AG09309 (cell line): Measurements from ENCODE around the gene GAPVD1.
A peak's percentile ranks its signal among the peaks of the same experiment; 100 is the strongest.

Experiments
- DNase-seq: peaks from one replicate; pipeline ENCODE4 v3.0.0-alpha.2; 2010; ENCODE audit warnings: low read depth
- H3K4me3 ChIP-seq: 2 replicates; pipeline ENCODE4 v1.5.1; 2011; ENCODE audit warnings: mild to moderate bottlenecking, low read depth, low read length, moderate library complexity; ENCODE audit not compliant: control insufficient read depth
- TF ChIP-seq, protein P1 (sequence below): IDR thresholded peaks from 2 replicates; pipeline ENCODE4 v1.5.1; 2011; ENCODE audit warnings: mild to moderate bottlenecking, low read depth, low read length, inconsistent platforms; ENCODE audit not compliant: insufficient read depth, control insufficient read depth; ENCODE audit errors: missing control alignments

The GAPVD1 gene

DNA sequence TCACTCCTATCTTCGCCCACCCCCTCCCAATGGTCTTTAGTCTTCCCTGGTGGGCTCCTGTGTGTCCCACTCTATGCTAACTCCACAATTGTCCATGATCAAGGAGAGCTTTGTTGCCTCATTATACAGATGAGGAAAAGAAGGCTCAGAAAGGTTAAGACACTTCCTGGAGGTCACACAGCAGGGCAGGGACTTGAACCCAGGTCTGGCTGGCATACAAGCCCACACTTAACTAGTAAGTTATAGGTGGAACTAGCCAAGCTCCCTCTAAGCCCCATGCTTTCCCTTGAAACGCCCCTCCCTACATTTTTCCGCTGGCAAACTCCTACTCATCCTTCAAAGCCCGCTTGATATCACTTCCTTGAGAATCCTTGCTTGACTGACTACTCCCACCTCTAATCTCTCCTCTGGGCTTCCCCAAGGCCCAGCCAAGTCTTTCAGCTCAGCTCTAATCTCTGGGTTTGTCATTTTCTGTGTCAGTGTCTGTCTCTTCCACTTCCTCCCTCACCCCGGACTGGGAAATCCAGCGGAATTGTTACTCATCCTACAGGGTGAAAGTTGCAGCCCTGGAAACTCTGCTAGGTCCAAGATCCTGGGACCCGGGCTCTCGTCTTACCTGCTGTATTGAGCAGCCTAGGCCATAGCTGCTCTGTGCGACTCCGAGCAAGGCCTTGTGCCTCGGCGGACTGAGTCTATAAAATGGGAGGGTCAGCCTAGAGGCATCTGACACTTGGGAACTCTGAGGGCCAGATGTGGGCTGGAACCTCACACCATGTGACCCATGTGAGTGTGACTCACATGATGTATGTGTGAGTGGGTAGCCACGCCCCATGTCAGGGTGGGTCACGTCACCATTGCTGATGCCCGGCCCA lies 144.5 kb downstream of the GAPVD1 start:
- no peak for DNase-seq
- H3K4me3 ChIP-seq: no peak overlapping the region
- TF ChIP-seq, protein P1, sequence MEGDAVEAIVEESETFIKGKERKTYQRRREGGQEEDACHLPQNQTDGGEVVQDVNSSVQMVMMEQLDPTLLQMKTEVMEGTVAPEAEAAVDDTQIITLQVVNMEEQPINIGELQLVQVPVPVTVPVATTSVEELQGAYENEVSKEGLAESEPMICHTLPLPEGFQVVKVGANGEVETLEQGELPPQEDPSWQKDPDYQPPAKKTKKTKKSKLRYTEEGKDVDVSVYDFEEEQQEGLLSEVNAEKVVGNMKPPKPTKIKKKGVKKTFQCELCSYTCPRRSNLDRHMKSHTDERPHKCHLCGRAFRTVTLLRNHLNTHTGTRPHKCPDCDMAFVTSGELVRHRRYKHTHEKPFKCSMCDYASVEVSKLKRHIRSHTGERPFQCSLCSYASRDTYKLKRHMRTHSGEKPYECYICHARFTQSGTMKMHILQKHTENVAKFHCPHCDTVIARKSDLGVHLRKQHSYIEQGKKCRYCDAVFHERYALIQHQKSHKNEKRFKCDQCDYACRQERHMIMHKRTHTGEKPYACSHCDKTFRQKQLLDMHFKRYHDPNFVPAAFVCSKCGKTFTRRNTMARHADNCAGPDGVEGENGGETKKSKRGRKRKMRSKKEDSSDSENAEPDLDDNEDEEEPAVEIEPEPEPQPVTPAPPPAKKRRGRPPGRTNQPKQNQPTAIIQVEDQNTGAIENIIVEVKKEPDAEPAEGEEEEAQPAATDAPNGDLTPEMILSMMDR: no peak

DNA sequence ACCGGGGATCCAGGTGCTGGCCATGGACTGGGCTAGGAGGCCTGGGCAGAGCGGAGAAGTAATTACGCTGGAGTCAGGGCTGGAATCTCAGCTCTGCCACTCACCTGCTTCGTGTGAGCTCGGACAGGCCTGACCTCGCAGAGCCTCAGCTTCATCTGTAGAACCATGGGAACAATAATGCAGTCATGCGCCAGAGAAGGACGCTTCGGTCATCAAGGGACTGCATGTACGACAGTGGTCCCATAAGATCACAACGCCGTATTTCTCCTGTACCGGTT lies 145.1 kb downstream of the GAPVD1 start:
- no peak for DNase-seq
- TF ChIP-seq, protein P1: no peak
- H3K4me3 ChIP-seq: no peak overlapping the region

DNA sequence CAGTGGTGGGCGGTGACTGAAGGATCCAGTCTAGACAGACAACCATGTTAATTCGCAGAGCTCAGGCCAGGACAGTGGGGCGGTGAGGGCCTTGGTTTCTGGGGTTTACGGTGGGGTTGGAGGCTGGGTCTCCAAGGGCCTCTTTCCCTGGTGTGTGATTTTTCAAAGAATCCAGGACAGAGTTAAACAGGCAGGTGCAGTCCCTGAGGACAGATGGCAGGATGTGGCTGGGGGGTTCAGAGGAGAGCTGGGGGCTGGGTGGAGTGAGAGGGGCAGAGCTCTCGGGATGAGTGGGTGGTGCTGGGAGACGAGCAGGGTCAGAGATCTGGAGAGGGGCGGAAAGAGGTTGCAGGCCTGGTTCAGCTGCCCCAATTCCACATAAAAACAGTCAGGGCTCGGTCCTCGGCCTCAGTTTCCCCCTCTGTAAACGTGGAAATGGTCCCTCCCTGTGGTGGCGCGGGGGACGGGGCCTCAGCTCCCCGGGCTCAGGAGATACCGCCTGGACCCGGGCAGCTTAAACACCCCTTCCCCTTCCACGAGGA lies 145.9 kb downstream of the GAPVD1 start:
- peak overlapping the region; percentile 58 for H3K4me3 ChIP-seq
- TF ChIP-seq, protein P1: no peak
- DNase-seq: no peak

DNA sequence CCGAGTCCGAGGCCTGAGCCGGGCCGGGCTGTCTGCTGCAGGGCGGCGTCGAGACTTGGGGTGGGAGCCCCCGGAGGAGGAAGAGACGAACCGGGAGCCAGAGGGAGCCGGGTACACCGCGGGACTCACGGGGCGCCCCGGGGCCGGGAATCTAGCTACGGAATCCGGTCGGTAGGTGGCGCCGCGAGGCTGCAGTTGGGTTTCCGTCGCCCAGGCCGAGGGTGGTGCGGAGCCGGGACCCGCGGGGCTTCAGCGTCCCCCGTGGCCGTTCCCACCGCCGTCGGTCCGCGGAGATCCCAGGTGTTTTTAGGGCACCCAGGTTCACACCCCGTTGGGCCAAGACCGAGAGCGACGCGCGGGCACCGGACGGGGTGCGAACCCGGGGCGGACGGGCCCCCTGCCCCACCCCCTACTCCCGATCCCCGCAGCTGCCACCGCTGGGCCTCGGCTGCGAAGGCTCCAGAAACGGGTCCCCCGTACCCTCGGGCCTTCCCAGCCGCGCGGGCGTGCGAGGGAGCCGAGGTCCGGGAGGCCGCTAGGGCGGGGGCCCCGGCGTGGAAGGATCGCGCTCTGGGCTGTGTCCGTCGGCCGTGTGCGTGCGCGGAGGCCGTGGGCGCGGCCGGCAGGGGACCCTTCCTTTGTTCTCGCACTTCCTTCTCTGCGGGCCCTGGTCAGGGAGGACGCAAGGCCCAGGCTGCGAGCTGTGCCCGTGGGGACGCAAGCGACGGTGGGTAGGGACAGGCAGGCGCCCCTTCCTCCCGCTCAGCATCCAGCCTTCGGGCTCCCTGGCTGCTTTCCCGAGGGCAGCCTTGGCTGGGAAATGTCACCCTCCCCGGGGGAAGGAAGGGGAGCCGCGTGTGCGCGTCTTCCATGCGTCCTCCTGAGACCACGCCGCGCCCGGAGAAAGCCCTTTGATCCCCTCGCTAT lies 146.6 kb downstream of the GAPVD1 start:
- H3K4me3 ChIP-seq: peak overlapping the region; percentile 58
- TF ChIP-seq, protein P1: peak; percentile 88
- peak; percentile 8 for DNase-seq

DNA sequence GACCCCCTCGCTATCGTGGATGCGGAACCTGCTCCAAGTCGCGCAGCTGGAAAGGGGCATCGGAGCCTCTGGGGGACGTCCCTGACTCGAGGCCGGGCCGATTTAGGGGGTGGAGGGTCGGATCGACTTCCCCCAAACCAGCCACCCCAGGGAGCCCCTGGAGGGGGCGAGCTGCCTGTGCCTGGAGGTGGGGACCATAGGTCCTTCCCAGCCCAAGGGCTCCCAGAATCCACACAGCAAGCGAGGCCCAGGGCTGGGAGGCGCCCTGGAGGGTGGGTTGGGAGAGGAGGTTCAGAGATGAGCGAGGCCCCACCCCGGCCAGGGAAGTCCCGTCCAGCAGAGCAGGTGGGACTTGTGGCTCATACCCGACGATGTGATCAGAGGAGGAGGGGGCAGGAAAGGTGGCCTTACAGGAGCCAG lies 147.6 kb downstream of the GAPVD1 start:
- no peak for DNase-seq
- no peak overlapping the region for H3K4me3 ChIP-seq
- TF ChIP-seq, protein P1: no peak

DNA sequence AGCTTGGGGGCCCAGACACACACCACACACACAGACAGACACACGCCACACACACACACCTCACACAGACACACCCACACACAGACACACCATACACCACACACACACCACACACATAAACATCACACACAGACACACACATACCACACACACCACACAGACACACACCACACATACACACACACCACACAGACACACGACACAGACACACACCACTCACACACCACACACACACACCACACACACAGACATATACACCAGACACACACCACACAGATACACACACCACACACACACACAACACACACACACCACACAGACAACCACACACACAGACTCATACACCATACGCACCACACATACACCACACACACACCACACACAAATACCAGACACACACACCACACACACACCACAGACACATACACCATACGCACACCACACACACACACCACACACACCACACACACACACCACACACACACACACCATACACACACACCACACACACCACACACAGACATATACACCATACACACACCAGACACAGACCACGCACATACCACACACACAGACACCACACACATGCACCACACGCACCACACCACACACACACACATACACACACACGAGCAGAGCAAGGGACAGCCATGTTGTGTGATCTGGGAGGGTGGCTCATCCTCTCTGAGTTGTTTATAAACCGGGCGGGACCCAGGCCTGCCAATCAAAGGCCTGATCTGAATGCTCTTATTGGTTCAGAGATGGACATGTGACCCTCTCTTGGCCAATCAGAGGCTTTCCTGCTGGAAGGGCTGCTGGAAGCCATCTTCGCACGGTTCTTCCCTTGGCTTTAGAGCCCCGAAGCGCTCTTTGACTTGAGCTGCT lies 148.3 kb downstream of the GAPVD1 start:
- no peak for DNase-seq

More for the DNA sequence above, 148.3 kb downstream of the GAPVD1 start:
- no peak overlapping the region for H3K4me3 ChIP-seq
- TF ChIP-seq, protein P1: no peak
